ENCODE measurements around the gene SASH1.

SASH1 gene

GRCh38 chr6:148503703-148504102 is 161.1 kb downstream of the SASH1 start:
- Histone ChIP-seq H3K4me1 (ENCODE audit: control insufficient read depth, insufficient read depth, low read length) (peaks cover 70% of the 10 kb centered on the region), H3K4me3 (ENCODE audit: low read length) (no peak overlapping the region), H3K9me3 (ENCODE audit: control insufficient read depth, low read length) (no peaks in the 10 kb centered on the region), H3K36me3 (ENCODE audit: control insufficient read depth, insufficient read depth, low read length, severe bottlenecking) (no peaks in the 10 kb centered on the region), H3K9ac (ENCODE audit: low read length) (peak overlapping the region; percentile 86), H3K27me3 (replicated peaks; ENCODE audit: control insufficient read depth, insufficient read depth, low read length) (no peaks in the 10 kb centered on the region)
- DNase-seq (ENCODE audit: low read depth) = no peak

DNA sequence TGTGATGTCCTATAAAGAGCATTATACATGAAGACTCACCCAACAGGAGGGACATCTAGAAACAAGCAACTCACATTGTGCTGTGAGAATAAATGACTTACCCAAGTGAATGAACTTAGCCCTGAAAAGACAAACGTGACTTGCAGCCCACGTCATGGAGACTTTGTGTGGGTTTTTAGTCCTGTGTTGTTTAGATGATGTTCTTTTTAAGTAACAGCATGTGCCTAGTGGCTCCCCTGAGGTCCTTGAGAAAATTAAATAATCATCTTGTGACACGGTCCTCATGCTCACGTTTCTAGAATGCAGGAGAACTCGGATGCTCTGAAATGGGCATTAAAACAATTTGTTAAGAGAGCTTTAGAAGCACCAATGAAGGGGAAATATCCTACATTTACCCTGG is 165.1 kb downstream of the SASH1 start:
- H3K36me3 ChIP-seq (ENCODE audit: control insufficient read depth, insufficient read depth, low read length, severe bottlenecking) = no peaks in the 10 kb centered on the region
- H3K4me3 ChIP-seq (ENCODE audit: low read length) = peak overlapping the region; percentile 87
- peak overlapping the region; percentile 96 for H3K9ac ChIP-seq (ENCODE audit: low read length)
- H3K4me1 ChIP-seq (ENCODE audit: control insufficient read depth, insufficient read depth, low read length) = peaks cover 45% of the 10 kb centered on the region
- DNase-seq (ENCODE audit: low read depth) = peak; percentile 46
- H3K27me3 ChIP-seq (replicated peaks; ENCODE audit: control insufficient read depth, insufficient read depth, low read length) = no peaks in the 10 kb centered on the region
- no peaks in the 10 kb centered on the region for H3K9me3 ChIP-seq (ENCODE audit: control insufficient read depth, low read length)

DNA sequence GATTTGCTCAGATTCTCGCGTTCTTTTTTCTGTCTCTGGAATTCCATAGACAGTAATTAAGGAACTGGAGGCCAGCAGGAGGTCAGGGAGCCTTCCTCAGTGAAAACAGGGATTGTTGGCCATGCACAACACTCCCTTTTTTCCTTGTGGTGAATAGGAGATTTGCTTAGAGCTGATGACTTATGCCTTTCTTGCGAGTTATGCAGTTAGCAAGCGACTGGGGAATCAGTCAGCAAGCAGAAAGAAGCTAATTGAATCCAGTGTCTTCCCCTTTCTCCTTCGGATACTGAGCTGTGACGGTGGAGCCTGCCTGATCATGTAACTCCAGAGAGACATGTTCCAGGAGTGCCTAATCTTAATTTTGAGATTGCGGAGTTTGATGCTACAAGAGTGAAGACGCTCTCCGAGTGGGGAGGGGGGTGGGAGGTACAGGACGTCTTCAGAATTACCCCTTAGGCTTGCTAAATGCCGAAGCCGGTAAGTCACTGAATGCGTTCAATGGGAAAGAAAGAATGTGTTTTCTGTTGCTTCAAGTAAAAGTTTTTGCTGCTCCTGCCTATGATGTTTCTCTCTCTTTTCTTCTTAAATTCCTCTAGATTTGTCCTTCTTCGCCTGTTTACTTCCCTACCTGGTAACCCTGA is 165.9 kb downstream of the SASH1 start:
- peak; percentile 77 for DNase-seq (ENCODE audit: low read depth)
- H3K36me3 ChIP-seq (ENCODE audit: control insufficient read depth, insufficient read depth, low read length, severe bottlenecking) = no peaks in the 10 kb centered on the region

DNA sequence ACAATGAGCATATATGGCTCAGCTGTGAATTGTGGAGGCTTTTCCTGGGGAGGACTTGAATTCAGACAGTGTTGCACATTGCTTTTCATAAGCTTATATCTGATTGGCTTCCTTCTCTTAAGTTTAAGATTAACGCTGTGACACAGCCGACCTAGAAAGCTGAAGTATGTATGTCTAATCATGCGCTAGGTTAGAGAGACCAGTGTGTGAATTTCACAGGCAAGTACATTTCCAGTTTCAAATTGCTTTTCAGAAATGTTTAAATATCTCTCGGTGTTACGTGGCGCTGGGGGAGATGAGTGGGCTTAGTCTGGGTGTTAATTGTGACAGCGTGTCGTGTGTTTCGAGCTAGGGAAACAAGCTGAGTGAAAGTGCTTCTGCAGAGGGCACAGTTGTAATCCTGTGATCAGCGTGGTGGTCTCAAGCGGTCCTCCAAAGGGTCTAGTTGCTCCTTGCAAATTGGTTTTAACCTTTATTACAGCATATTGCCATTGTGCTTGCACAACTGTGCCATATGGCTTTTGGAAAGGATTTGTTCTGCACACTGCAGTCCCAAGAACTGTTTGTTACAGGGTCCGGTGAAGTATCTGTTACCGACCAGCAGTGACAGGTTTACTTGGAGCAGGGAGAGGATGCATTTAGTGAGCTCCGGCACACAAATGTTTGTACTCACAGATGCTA is 166.6 kb downstream of the SASH1 start:
- Histone ChIP-seq H3K36me3 (ENCODE audit: control insufficient read depth, insufficient read depth, low read length, severe bottlenecking) (no peaks in the 10 kb centered on the region), H3K4me3 (ENCODE audit: low read length) (peak overlapping the region; percentile 87), H3K4me1 (ENCODE audit: control insufficient read depth, insufficient read depth, low read length) (peaks cover 45% of the 10 kb centered on the region), H3K9ac (ENCODE audit: low read length) (peak overlapping the region; percentile 96), H3K27me3 (replicated peaks; ENCODE audit: control insufficient read depth, insufficient read depth, low read length) (no peaks in the 10 kb centered on the region), H3K9me3 (ENCODE audit: control insufficient read depth, low read length) (no peaks in the 10 kb centered on the region)
- peak; percentile 69 for DNase-seq (ENCODE audit: low read depth)

More for the DNA sequence above, 165.9 kb downstream of the SASH1 start:
- H3K4me3 ChIP-seq (ENCODE audit: low read length) = peak overlapping the region; percentile 87
- H3K27me3 ChIP-seq (replicated peaks; ENCODE audit: control insufficient read depth, insufficient read depth, low read length) = no peaks in the 10 kb centered on the region
- H3K4me1 ChIP-seq (ENCODE audit: control insufficient read depth, insufficient read depth, low read length) = peaks cover 45% of the 10 kb centered on the region
- no peaks in the 10 kb centered on the region for H3K9me3 ChIP-seq (ENCODE audit: control insufficient read depth, low read length)
- peak overlapping the region; percentile 96 for H3K9ac ChIP-seq (ENCODE audit: low read length)

DNA sequence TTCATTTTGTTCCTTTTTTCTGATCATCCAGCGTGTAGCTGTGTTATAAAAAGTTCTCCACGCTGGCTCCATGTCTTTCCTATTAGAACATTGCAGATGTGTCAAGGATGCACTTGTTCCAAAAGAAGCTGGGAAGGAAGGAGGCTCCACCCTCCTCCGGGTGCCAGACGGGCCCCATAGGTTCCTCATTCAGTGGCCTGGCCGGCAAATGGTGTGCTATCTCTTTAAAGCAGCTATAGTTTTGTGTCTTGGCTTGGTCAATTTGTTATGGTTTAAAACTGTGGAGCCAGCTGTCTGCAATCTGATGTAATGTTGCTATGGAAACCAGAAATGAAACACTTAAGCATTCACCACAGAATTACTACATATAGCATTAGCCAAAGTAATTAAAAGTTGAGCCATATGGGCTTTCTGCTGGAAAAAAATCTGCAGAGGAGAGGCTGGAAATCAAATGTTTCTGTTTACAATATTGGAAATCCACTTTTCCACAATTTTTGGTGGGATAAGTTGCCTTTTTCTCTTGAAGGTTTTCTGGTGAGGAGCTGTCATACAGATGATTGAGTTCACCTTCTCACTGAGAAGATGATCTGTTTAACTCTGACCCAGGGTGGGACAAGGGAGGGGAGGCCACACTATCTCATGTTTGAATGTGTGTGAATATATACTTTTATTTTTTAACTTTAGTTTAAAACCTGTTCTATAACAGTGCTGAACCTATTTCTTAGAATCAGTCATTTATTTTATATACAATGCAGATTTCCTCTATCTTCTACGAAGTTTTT is 167.4 kb downstream of the SASH1 start:
- H3K9me3 ChIP-seq (ENCODE audit: control insufficient read depth, low read length) = no peaks in the 10 kb centered on the region
- peak; percentile 97 for DNase-seq (ENCODE audit: low read depth)
- H3K4me1 ChIP-seq (ENCODE audit: control insufficient read depth, insufficient read depth, low read length) = peaks cover 48% of the 10 kb centered on the region
- peak overlapping the region; percentile 87 for H3K4me3 ChIP-seq (ENCODE audit: low read length)
- peaks cover 5% of the 10 kb centered on the region for H3K36me3 ChIP-seq (ENCODE audit: control insufficient read depth, insufficient read depth, low read length, severe bottlenecking)
- H3K9ac ChIP-seq (ENCODE audit: low read length) = peak overlapping the region; percentile 96
- H3K27me3 ChIP-seq (replicated peaks; ENCODE audit: control insufficient read depth, insufficient read depth, low read length) = no peaks in the 10 kb centered on the region

DNA sequence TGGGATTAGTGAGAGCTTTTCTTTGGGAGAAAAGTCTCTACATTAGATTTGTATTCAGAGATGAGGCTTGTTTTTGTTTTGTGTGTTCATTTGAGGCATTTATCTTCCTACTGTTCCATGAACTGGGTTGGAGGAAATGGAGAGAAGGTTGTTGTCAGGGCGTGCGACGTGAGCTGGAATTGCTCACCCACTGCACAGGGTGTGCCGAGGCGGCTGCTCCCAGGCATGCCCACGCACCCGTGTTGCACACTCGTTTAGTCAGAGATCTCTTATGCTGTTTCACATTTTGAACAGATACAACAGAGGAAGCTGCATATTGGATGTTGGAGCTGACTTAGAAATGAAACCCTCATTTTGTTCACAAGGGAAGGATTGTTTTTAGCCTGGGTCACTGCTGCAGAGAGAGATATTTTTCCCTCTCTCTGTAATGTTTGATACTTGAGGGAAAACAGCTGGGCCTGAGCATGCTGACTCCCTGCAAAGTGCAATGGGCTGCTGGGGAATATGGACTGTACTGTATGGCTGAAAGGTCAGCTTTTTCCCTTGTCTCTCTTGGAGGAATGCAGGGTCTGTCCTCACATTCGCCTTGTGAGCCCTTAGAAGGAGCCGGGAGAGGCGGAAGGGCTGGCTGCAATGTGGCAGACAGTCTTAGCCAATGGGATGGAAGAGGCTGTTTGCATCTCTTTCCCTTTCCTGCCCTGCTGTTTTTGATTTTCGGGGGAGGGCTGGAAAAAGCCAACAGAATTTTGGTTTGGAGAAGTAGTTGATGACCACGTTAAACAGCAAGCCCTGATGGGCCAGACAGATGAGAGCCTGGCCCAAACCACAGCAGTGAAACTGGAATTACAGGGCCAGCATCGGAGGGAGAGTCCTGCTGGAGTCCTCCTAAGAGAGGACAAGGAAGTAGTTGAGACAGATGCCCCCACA is 170.8 kb downstream of the SASH1 start:
- DNase-seq (ENCODE audit: low read depth) = peak; percentile 75
- Histone ChIP-seq H3K27me3 (replicated peaks; ENCODE audit: control insufficient read depth, insufficient read depth, low read length) (no peaks in the 10 kb centered on the region), H3K9ac (ENCODE audit: low read length) (peak overlapping the region; percentile 84), H3K36me3 (ENCODE audit: control insufficient read depth, insufficient read depth, low read length, severe bottlenecking) (peaks cover 37% of the 10 kb centered on the region), H3K4me3 (ENCODE audit: low read length) (peak overlapping the region; percentile 80), H3K9me3 (ENCODE audit: control insufficient read depth, low read length) (no peaks in the 10 kb centered on the region), H3K4me1 (ENCODE audit: control insufficient read depth, insufficient read depth, low read length) (peaks cover 39% of the 10 kb centered on the region)

- peaks cover 48% of the 10 kb centered on the region for H3K4me1 ChIP-seq (ENCODE audit: control insufficient read depth, insufficient read depth, low read length)
- peaks cover 37% of the 10 kb centered on the region for H3K36me3 ChIP-seq (ENCODE audit: control insufficient read depth, insufficient read depth, low read length, severe bottlenecking)
- DNase-seq (ENCODE audit: low read depth) = peak; percentile 52
- peak overlapping the region; percentile 80 for H3K4me3 ChIP-seq (ENCODE audit: low read length)
- no peaks in the 10 kb centered on the region for H3K27me3 ChIP-seq (replicated peaks; ENCODE audit: control insufficient read depth, insufficient read depth, low read length)
- no peaks in the 10 kb centered on the region for H3K9me3 ChIP-seq (ENCODE audit: control insufficient read depth, low read length)
- H3K9ac ChIP-seq (ENCODE audit: low read length) = peak overlapping the region; percentile 84
Observed at GRCh38 chr6:148514091-148514845, 171.6 kb downstream of the SASH1 start.

DNA sequence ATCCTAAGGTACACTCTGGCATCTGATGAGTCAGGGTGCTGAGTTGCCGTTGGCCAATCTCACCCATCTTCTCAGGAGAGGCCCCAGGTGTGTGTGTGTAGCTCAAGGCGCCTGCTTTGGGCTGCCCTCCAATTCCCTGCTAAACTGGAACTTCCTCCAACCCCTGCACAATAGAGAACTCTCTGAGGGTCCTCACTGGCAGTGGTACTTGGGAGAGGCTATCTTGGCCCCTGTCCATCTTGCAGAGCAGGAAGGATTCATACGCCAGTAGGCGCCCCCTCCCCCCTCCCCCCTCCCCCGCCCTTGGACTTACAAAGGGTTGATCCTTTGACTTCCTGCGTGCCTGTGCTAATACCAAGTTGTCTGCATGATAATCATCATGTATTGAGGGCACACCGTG is 173.6 kb downstream of the SASH1 start:
- no peak overlapping the region for H3K9ac ChIP-seq (ENCODE audit: low read length)

DNA sequence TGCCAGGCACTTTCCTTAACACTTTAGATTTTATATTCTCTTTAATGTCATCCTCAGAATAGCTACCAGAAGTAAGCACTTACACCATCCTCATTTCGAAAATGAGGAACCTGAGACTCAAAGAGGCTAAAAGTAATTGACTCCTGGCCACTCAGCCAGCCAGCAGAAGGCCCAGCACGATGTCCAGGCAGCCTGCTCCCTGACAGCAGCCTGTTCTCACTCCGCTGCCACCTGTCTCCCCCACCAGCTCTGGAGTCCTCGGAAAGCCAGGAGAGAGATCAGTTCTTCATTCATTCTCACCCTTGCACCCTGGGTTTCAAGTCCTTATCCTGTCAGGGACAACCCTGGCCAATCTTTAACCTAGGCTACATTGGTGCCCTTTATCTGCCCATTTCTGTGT is 174.0 kb downstream of the SASH1 start:
- Histone ChIP-seq H3K36me3 (ENCODE audit: control insufficient read depth, insufficient read depth, low read length, severe bottlenecking) (peaks cover 60% of the 10 kb centered on the region), H3K9ac (ENCODE audit: low read length) (no peak overlapping the region), H3K9me3 (ENCODE audit: control insufficient read depth, low read length) (no peaks in the 10 kb centered on the region), H3K4me3 (ENCODE audit: low read length) (no peak overlapping the region), H3K27me3 (replicated peaks; ENCODE audit: control insufficient read depth, insufficient read depth, low read length) (no peaks in the 10 kb centered on the region), H3K4me1 (ENCODE audit: control insufficient read depth, insufficient read depth, low read length) (peaks cover 65% of the 10 kb centered on the region)
- no peak for DNase-seq (ENCODE audit: low read depth)

More for the DNA sequence above, 173.6 kb downstream of the SASH1 start:
- Histone ChIP-seq H3K36me3 (ENCODE audit: control insufficient read depth, insufficient read depth, low read length, severe bottlenecking) (peaks cover 56% of the 10 kb centered on the region), H3K4me3 (ENCODE audit: low read length) (no peak overlapping the region), H3K4me1 (ENCODE audit: control insufficient read depth, insufficient read depth, low read length) (peaks cover 62% of the 10 kb centered on the region), H3K9me3 (ENCODE audit: control insufficient read depth, low read length) (no peaks in the 10 kb centered on the region), H3K27me3 (replicated peaks; ENCODE audit: control insufficient read depth, insufficient read depth, low read length) (no peaks in the 10 kb centered on the region)
- DNase-seq (ENCODE audit: low read depth) = no peak

DNA sequence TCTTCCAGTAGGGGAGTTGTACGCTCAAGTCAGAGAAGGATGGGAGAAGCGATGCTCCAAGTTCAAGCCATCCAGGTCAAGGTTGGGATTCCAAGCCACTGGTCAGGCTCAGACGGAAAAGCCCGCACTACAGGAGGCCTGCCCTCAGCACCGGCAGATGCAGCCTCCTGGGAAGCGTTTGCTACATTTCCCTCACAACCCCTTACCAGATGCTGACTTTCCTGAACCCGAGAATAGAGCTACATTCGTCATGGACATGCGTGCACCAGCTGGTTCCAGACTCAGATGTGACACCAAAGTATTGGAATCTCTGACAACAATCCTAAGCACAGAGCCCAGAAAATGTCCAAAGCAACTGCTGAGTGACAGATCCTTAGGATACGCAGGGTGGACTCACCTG is 174.8 kb downstream of the SASH1 start:
- Histone ChIP-seq H3K4me1 (ENCODE audit: control insufficient read depth, insufficient read depth, low read length) (peaks cover 74% of the 10 kb centered on the region), H3K4me3 (ENCODE audit: low read length) (no peak overlapping the region), H3K9ac (ENCODE audit: low read length) (no peak overlapping the region), H3K36me3 (ENCODE audit: control insufficient read depth, insufficient read depth, low read length, severe bottlenecking) (peaks cover 68% of the 10 kb centered on the region), H3K27me3 (replicated peaks; ENCODE audit: control insufficient read depth, insufficient read depth, low read length) (no peaks in the 10 kb centered on the region), H3K9me3 (ENCODE audit: control insufficient read depth, low read length) (no peaks in the 10 kb centered on the region)
- DNase-seq (ENCODE audit: low read depth) = no peak
